GM12873 (cell line): ENCODE results near the gene MS4A10.

Experiments
- TF ChIP-seq, protein P1 (sequence below): IDR thresholded peaks from 2 replicates; pipeline ENCODE4 v1.5.1; 2012; ENCODE audit warnings: low read depth, mild to moderate bottlenecking, moderate library complexity, low read length, control low read depth; ENCODE audit not compliant: insufficient read depth; ENCODE audit errors: missing control alignments

The MS4A10 gene

DNA sequence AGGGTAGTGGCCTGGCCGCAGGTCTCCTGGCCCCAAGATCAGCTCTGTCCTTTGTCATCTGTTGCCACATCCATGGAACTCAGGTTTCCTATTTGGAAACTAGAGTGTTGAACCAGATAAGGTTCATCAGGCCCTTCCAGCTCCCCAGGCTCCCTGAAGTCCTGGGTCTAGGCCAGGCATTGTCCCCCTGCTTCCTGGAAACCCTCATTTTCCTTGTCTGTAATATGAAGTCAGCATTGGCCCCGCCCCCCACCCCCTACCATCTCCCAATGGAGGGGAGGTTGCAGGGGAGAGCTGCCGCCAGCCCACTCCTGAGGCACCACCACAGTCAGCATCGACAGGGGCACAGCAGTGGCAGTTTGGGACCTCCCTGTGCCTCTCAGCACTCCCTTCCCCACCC is 9.0 kb upstream of the MS4A10 start:
- TF ChIP-seq, protein P1, sequence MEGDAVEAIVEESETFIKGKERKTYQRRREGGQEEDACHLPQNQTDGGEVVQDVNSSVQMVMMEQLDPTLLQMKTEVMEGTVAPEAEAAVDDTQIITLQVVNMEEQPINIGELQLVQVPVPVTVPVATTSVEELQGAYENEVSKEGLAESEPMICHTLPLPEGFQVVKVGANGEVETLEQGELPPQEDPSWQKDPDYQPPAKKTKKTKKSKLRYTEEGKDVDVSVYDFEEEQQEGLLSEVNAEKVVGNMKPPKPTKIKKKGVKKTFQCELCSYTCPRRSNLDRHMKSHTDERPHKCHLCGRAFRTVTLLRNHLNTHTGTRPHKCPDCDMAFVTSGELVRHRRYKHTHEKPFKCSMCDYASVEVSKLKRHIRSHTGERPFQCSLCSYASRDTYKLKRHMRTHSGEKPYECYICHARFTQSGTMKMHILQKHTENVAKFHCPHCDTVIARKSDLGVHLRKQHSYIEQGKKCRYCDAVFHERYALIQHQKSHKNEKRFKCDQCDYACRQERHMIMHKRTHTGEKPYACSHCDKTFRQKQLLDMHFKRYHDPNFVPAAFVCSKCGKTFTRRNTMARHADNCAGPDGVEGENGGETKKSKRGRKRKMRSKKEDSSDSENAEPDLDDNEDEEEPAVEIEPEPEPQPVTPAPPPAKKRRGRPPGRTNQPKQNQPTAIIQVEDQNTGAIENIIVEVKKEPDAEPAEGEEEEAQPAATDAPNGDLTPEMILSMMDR: no peak

- TF ChIP-seq, protein P1: no peak
Observed at GRCh38 chr11:60777106-60777505, 8.0 kb upstream of the MS4A10 start.

DNA sequence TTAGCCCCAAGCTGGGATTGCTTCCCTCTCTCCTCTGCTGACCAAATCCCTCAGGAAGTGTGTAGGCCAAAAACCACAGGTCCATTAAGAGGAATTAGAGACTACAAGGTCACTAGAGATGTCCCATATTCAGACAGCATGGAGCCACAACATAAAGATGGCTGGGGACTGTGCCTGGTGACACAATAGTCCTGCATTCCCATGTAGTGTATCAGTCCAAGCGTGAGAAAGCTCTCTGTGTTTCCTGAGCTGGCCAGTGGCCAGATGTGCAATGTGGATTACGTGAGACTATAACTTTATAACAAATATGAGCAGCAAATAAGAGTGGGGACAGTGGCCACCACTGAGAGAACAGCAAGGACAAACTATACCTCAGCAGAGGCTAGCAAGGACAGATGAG is 7.6 kb upstream of the MS4A10 start:
- TF ChIP-seq, protein P1: no peak

DNA sequence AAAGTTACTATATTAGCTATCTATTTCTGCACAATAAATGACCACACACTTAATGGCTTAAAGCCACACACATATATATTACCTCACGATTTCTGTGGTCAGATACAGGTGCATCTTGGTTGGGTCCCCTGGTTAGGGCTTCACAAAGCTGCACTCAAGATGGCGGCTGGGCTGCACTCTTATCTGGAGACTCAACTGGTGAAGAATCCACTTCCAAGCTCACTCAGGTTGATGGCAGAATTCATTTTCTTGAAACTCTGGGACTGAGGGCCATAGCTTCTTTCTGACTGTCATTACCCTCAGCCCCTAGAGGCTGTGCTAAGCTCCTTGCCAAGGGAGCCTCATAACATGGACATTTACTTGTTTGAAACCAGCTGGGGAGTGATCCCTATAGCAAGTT is 5.1 kb upstream of the MS4A10 start:
- TF ChIP-seq, protein P1: no peak

- TF ChIP-seq, protein P1: no peak
Observed at GRCh38 chr11:60780774-60781173, 4.4 kb upstream of the MS4A10 start.

DNA sequence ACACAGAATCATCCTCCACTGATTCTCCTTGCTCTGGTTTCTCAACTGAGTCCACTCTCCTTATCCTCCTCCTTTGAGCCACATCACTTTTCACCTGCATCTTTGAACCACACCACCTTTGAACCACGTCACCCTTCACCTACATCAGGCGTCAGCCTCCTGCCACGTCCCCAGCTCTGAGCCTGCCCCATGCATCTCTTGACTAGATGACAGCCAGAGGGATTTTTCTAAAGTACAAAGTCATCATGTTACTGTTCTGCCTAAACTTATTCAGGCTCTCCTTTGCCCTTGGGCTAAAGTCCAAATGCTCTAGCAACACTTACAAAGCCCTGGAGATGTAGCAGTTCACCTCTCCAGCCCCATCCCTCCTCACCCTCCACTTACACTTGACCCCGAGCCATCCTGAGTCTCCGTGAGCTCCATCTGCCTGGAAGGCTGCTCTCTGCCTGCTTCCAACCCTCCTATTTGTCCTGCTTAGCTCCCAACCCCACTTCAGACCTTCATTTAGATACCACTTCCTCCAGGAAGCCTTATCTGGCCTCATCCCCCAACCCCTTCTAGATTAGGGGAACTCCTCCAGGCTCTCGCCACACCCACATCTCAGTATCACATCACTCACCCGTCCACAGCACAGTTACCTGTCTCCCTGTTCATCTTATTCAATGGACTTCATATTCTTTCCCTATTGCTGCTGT is 3.7 kb upstream of the MS4A10 start:
- TF ChIP-seq, protein P1: no peak

DNA sequence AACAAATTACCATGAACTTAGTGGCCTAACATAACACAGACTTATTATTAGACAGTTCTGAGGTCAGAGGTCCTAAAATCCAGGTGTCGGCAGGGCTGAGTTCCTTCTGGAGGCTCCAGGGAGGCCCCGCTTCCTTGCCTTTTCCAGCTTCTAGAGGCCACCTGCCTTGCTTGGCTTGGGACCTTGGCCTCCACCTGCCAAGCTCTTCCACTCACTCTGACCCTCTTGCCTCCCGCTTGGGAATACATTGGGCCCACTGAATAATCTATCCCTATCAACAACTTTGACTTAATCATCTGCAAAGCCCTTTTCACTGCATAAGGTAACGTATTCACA is 3.2 kb upstream of the MS4A10 start:
- TF ChIP-seq, protein P1: no peak
